Stimulated activated CD4-positive, alpha-beta T cell treated with anti-CD3 and anti-CD28 coated beads, Interleukin-12 subunit alpha, Interleukin-12 subunit beta, amount 100 ng/mL, for 4 hours (primary cell): Measurements from ENCODE around the gene ANO7.

Experiments
- DNase-seq: peaks from one replicate; pipeline ENCODE4 v3.0.0-alpha.2; 2020

The ANO7 gene, protein sequence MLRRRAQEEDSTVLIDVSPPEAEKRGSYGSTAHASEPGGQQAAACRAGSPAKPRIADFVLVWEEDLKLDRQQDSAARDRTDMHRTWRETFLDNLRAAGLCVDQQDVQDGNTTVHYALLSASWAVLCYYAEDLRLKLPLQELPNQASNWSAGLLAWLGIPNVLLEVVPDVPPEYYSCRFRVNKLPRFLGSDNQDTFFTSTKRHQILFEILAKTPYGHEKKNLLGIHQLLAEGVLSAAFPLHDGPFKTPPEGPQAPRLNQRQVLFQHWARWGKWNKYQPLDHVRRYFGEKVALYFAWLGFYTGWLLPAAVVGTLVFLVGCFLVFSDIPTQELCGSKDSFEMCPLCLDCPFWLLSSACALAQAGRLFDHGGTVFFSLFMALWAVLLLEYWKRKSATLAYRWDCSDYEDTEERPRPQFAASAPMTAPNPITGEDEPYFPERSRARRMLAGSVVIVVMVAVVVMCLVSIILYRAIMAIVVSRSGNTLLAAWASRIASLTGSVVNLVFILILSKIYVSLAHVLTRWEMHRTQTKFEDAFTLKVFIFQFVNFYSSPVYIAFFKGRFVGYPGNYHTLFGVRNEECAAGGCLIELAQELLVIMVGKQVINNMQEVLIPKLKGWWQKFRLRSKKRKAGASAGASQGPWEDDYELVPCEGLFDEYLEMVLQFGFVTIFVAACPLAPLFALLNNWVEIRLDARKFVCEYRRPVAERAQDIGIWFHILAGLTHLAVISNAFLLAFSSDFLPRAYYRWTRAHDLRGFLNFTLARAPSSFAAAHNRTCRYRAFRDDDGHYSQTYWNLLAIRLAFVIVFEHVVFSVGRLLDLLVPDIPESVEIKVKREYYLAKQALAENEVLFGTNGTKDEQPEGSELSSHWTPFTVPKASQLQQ

DNA sequence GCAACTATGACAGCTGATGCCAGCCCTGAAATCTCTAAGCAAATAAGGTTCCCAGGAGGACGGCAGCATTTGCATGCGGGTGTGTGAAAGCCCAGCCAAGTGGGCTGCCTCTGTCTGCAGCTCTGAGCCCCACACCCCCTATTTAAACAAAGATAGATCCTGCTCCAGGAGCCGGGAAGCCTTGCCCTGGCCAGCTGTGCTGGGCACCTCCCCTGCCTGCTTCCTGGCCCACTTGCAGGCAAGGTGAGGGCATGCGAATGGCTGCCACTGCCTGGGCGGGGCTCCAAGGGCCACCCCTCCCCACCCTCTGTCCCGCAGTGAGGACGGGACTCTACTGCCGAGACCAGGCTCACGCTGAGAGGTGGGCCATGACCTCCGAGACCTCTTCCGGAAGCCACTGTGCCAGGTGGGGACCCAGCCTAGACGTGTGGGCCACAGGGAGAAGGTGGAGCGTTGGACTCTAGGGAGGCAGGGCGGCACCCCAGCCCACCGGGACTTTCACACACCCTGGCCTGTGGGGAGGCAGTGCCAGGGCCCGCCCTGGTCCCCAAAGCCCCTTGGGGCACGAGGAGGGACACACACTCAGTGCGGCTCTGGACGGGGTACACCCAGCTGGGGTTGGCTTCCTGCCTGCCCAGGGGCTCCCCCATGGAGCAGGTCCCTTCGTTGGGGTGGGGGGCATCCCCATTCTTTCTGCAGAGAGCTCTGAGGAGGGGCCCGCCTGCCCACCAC is at the start of gene ANO7:
TSS of gene ANO7 (plus strand) at position 317 of the 732 bp plus-strand sequence. CDS start 1,387 bp downstream, outside the sequence.
- DNase-seq: no peak

DNA sequence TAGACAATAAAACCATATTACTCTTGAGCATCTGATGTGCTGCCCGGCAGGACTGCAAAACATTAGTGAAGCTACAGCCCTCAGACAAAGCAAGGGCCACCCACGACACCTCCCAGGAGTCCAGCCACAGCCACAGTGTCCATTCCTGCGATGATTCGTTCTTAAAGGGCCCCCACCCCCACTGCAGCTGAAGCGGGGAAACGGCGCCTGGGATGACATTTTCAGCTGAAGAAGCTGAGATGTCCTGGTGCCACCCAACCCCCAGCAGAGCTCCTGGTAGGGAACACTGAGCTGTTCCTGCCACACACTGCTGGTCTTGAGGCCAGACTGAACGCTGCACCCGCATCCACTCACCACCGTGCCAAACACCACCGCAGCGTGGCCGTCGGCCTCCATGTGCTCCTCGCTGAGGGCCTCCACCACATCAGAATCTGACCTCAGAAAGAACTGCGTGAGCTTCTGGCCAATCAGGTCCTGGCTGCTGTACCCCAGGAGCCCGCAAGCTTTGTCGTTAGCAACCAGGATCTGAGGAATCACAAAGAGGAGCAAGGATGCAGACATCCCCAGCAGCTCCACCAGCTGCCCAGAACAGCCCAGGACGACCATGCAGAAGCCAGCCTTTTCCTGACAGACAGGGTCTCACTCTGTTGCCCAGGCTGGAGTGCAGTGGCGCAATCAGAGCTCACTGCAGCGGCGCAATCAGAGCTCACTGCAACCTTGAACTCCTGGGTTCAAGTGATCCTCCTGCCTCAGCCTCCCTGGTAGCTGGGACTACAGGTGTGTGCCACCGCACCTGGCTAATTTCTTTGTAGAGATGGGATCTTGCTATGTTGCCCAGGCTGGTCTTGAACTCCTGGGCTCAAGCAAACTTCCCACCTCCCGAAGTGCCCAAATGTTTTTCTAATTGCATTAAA is 48.7 kb upstream of the ANO7 start:
- no peak for DNase-seq

DNA sequence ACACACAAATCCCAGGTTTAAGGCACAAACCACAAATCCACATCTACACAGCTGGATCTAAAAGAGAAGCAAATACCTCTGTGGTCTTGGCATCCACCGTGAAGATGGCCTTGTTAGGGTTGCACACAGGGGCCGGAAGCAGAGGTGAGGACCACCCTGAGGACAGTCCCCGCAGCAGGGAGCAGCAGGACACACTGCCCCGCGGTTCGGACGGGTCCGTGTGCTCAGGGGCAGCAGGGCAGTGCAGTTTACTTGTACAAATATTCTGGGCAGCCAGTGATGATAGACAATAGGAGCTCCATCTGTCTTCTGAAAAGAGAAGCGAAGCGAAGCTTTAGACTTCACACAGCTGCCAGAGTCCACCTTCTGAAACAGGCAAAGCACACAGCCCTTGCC is 48.0 kb upstream of the ANO7 start:
- DNase-seq: no peak

DNA sequence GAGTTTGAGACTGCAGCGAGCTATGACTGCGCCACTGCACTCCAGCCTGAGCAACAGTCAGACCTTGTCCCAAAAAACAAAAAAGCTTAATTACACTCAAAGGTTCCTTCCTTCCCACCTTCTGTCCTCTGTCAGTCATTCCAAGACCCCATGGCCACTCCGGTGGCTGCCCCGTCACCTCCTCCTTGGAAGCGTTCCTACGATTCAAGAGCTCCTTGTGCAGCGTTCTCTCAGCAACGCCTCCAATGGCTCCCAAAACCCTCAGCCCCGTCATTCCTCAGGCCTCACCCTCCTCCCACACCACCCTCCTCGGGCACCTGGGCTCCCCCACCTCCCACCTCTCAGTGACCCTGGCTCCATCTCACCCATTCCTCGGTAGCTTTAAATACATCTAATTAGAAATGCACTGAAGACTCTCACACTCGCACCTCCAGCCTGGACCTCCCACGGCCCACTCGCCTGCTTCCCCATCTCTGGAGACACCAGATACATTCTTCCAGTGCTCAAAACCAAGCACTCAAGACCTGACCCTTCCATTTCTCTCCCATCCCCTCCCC is 47.2 kb upstream of the ANO7 start:
- DNase-seq: no peak

DNA sequence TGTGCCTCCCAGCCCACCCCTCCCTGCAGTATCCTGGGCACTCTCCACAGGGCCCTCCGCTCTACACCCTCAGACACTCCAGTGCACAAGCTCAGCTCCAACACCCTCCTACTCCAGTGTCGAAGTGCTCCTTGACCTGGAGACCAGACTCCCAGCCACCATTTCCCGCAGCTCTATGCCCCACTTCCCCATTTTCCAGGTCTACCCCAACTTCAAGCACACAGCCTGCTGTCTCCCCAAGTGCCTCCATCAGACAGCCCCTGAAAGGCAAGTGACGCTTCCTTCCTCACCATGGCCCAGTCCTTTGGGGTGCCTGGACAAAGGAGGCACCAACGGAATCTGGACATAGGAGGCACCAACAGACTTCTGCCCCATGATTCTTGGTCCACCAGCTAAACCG is 46.4 kb upstream of the ANO7 start:
- DNase-seq: no peak

DNA sequence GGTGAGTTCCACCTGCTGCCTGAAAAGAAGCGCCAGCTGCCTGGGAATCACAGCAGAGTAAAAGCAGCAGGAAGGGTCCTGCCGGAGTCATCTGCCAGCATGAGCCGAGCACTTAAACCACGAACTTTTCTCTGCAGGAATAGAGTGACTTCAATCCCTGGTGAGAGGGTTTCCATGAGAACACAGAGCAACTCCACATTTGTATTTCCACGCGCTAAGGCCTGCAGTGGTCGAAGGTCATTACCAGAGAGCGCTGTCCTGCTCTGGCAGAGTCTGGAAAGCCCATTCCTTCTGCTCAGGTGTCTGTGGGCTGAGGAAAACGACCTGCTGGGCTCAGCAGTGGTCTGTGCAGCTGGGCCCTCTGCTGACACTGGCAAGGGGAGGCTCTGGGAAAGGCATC is 45.9 kb upstream of the ANO7 start:
- no peak for DNase-seq

DNA sequence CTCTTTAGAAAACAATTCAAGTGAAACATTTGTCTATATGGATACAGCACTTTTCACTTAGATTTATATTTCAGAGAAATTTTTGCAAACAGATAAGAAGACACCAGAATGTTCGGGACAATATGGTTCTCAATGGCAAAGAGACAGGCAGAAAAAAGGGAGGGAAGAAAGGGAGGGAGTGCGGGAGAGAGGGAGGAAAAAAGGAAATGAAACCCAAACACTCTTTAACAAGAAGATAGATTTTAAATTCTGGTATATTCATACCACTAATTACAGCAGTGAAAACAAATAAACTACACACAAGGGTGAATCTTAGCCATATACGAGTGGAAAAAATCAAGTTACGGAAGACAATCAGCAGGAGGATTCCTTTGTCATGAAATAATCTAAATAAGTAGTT is 42.2 kb upstream of the ANO7 start:
- DNase-seq: no peak

DNA sequence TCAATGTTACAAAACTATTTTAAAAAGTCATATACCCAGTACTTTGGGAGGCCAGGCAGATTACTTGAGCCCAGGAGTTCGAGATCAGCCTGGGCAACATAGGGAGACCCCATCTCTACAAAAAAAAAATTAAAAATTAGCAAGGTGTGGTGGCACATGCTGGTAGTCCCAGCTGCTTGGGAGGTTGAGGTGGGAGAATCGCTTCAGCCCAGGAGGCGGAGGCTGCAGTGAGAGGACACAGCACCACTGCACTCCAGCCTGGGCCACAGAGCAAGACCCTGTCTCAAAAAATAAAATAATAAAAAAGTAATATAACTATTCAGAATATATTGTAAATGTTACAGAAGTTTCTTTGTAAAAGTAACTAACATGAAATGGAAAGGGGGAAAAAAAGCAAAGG is 41.1 kb upstream of the ANO7 start:
- DNase-seq: no peak

DNA sequence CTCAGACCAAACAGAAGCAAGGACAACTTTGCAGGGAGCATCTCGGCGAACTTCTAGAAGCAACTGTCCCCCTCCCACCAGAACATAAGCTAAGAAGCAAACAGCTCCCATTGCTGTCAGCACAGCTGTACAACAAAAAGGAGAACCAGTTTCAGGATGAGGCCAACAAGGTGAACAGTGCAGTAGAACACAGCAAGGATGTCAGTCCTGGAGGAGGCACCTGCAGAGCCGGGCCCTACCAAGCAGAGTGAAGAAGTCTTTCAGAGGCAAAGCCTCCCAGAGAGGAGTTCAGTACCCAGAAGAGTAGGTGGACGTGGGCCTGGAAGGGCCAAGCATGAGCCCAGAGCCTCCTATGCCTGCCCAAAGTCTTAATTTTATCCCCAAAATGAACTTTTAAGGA is 40.2 kb upstream of the ANO7 start:
- DNase-seq: no peak

DNA sequence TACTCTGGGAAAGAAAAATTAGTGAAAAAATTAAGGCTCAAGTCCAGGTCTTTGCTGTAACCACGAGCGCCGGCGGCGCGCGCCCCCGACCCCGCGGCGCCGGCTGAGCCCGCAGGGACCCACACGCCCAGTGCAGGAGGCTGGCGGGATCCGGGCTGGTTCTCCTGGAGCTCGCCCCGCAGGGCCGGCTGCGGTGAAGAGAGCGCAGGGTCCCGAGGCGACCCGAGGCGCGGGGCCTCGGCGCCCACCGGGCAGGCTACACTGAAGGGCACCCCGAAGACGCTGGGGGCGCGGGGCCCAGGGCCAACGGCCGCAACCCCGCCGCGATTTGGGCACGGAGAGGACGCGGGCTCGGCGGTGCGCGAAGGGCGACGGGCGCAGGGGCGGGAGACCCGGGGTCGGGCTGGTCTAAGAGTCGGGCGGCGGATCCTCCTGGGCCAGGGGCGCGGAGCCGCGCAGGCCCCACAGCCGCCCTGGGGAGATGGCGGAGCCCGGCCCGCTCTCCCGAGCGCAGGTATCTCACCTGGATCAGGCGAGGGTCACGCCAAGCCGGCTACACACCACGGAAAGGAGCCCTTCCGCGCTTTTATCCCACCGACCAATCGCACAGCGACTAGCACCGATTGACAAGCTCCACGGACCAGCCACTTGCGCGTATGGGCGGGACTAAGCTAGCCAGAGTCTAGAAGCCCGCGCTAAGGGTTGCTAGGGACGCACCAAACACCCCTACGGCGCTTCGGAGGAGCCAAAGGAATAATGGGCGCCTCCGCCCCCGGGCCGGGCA is 39.4 kb upstream of the ANO7 start, which contains the start of gene PASK:
TSS of gene PASK (minus strand) at position 582 of the 784 bp plus-strand sequence. CDS start 6,440 bp downstream, outside the sequence.
- peak; percentile 87 for DNase-seq

DNA sequence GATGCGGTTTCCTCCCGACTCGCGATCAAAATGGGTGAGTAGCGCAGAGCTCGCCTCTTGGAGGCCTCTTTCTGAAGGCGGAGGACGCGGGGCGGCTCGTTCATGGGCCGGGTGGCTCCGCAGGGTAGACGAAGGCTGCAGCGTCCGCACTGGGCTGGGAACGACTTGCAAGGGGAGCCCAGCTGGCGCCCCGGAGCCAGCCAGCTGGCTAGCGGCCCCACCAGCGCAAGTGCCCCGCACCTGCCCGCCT is 38.9 kb upstream of the ANO7 start:
- no peak for DNase-seq

DNA sequence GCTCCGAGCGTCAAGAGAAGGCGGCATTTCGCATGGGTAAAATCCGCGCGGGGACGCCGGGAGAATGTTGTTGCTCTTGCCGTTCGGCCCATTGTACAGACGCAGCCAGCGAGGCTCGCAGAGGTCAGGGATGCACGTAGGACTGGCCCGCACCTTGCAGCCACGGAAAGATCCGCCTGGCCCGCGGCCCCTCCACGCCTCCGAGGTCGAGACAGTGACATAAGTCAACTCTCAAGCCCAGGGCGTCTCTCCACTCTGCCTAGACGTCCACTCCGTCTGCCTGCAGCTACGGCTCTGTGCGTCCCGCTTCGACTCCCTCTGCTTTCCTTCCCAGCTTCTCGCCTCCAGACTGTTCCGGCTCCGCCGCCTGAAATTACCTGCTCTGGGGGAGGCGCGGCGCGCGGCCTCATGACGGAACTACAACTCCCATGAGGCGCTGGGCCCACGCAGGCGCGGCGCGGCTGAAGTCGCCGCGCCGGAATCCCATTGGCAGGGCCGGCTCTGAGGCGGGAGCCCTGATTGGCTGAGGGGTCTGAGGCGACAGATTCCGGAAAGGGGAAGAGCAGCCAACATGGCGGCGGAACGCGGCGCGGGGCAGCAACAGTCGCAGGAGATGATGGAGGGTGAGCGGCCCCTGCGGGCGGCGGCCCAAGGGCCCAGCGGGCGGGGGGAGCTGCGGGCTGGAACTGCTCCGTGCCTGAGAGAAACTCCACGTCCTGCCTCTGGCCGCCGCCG is 38.4 kb upstream of the ANO7 start, which contains the start of gene PPP1R7:
TSS of gene PPP1R7 (plus strand) at position 543 of the 735 bp plus-strand sequence. CDS start at position 572, 29 bp downstream.
- DNase-seq: peak; percentile 91

DNA sequence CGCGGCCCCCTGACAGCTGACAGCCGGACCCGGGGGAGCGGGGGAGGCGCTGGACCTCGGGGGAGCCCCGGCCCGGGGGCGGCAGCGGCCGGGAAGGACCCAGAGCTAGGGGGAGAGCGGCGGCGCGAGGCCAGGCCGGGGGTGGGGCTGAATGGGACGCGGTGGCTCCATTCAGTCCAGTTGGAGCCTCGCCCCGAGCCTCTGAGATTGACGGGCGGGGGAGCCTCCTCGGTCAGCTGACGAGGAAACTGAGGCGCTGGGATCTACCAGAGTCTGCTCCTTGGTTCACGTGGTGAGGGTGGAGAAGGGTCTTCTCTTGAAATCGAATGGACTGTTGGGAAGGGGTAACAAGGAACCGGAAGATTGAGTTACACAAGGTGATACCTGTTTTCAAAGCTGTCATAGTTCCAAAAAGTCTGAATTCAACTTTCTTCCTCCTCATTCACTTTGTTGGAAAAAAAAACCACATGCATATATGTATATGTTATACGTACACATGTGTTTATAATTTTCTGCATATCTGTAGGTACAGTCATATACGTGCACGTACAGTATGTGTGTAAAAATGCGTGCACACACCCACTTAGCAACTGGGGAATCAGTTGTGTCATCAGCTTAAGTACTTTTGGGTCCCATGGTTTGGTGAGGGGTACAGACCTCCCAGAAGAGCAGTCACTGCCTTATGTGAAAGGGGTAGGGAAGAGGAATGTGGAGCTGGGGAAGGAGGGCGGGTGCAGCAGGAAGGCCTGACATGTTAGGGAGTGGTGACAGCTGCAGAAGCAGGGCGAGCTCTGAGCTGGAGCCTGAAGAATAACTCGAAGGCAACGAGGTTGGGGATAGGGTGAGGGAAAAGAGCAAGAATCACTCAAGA is 37.6 kb upstream of the ANO7 start:
- no peak for DNase-seq

DNA sequence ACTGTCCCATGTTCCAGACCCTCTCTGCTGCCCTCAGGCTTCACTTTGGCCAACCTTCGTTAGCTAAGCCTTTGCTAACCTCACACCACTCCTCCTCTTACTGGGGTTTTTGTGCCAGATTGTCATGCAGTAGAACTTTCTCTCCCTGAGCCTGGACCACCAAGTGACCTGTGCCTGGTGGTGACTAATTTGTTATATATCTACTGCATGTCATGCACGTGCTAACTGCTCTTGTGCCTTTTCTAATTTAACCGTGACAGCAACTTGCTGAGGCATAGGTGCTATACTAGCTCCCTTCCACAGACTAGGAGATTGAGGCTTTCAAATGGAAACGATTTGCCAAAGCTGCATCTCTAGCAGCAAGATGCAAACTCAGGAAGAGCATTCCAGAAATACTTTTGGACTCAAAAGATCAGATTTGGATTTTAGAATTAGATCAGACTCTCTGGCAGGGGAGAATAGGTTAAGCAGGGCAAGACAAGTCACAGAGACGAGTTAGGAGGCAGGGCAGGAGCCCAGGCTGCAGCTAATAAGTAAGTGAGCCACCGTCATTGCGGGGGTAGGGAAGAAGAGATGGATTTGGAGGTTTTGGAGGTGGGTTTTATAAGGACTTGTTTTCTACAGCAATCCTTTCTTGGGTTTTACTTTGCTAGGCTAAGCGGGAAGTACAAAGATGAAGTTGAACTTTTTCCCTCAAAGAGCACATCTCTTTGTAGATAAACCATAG is 36.4 kb upstream of the ANO7 start:
- no peak for DNase-seq

DNA sequence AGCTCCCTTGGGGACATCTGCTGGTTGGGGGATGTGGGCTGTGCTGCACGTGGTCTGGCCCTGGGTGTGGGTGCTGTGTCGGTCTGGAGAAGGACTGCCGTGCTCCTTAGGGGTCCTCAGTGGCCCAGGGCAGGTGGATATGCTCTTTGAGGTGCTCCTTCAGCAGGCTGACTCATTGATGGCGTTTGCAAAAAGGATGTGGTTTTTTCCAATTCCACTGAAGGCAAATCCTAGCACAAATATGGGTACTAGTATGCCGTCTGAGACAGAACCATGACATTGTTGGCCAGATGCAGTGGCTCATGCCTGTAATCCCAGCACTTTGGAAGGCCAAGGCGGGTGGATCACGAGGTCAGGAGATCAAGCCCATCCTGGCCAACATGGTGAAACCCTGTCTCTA is 34.9 kb upstream of the ANO7 start:
- no peak for DNase-seq

DNA sequence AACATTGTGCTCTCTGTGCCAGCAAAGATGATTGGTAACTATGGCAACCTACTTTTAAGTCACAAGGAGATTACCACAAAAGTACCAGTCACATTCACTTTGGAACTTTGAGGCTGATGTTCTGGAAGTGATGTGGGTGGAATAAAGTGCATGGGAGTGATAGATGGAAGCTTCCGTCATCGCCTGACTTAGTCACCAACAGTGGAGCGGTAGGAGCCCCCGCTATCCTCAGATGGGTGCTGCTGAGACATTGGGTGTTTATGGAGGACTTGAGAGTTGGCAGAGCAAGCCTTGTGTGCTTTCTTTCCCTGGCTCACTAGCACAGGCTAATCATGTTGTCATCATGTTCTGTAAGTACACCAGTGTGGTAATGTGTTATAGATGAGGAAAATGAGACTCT is 33.6 kb upstream of the ANO7 start:
- DNase-seq: peak; percentile 20

DNA sequence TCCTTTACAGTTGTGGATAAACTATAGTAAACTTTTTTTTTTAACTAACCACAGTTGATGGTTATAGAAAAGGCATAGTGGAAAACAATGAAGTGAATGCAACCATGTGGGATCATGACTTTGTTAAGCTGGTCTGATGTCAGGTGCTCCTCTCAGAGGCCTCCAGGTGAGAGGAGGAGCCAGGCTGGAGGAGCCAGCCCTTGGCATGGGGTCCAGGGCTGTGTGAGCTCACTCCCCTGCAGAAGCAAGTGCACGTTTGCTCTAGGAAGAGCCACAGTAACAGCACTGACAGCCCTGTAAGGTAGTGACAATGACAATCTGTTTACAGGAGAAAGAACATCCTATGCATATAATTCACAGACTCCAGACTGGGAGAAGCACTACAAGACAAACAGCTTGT is 32.5 kb upstream of the ANO7 start:
- DNase-seq: no peak

DNA sequence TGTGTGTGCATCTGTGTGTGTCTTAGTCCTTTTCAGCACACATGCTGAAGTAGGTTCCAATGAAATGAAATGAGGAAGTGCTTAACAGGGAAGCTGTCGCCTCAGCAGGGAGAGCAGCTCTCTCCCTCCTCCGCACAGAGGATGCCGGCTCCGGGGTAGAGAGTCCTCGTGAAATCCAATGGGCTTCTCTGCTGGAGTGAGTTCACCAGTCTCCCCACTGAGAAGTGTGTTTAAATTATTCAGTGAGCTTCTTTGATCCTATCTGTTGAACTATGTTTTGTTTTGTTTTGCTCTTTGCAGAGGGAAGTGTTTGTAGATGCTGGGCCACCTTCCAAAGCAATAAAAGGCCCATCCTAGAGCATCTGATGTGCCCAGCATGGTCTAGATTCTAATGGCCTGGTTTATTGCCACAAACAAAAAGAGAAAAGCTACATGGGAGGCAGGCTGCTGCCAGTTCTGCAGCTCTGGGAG is 31.5 kb upstream of the ANO7 start:
- no peak for DNase-seq
